ENCODE measurements around the gene POLA2. TPM values are rescaled to one million over a fixed set of nuclear protein-coding genes. Genes with fewer than 3 reads are reported as not detected.
"Not testable (repeated sequence)": the region's sequence is repeated elsewhere in the genome, so short reads cannot be mapped to it uniquely, and the experiment has no call there.

POLA2 gene
- total and polyA plus RNA-seq, 4 donors = 4.5 to 14.2 (median 9.5) TPM

GRCh38 chr11:65242389-65242788 lies 19.4 kb upstream of the POLA2 start:
- DNase-seq (no peak), ATAC-seq (ENCODE audit: insufficient read depth, low FRiP score) (no peak)
- Histone ChIP-seq H3K9ac (ENCODE audit: insufficient read depth in 1 of 2, low read length in 2 of 2) (no peak overlapping the region), H3K9me3 (ENCODE audit: control insufficient read depth in 4 of 4, insufficient read depth in 3 of 4, low read length in 3 of 4) (peaks cover 0 to 2% (median 0%) of the 10 kb centered on the region in 4 donors), H3K27me3 (ENCODE audit: control insufficient read depth in 3 of 3, insufficient read depth in 3 of 3, low read length in 2 of 3) (no peaks in the 10 kb centered on the region), H3K4me3 (no peak overlapping the region), H3K36me3 (ENCODE audit: control insufficient read depth in 4 of 4, insufficient read depth in 4 of 4, low read length in 4 of 4) (no peaks in the 10 kb centered on the region), H3K4me1 (ENCODE audit: control insufficient read depth in 5 of 5, insufficient read depth in 5 of 5, low read length in 5 of 5) (no peaks in the 10 kb centered on the region), H3K27ac (ENCODE audit: low read depth in 1 of 2, low read length in 1 of 2) (no peak overlapping the region)
- 71 to 79% methylated on average over 6 of the region's 6 CpGs for WGBS, 2 donors
- TF ChIP-seq CTCF (IDR thresholded peaks at IDR 0.05; ENCODE audit: control extremely low read depth, extremely low read depth) = no peak

GRCh38 chr11:65243797-65244196 lies 18.0 kb upstream of the POLA2 start:
- 72 to 75% methylated on average over 4 of the region's 4 CpGs for WGBS, 2 donors
- Histone ChIP-seq H3K4me1 (ENCODE audit: control insufficient read depth in 5 of 5, insufficient read depth in 5 of 5, low read length in 5 of 5) (no peaks in the 10 kb centered on the region), H3K27ac (ENCODE audit: low read depth in 1 of 2, low read length in 1 of 2) (no peak overlapping the region), H3K27me3 (ENCODE audit: control insufficient read depth in 3 of 3, insufficient read depth in 3 of 3, low read length in 2 of 3) (no peaks in the 10 kb centered on the region), H3K4me3 (no peak overlapping the region), H3K9ac (ENCODE audit: insufficient read depth in 1 of 2, low read length in 2 of 2) (no peak overlapping the region), H3K36me3 (ENCODE audit: control insufficient read depth in 4 of 4, insufficient read depth in 4 of 4, low read length in 4 of 4) (no peaks in the 10 kb centered on the region), H3K9me3 (ENCODE audit: control insufficient read depth in 4 of 4, insufficient read depth in 3 of 4, low read length in 3 of 4) (peaks cover 0 to 2% (median 0%) of the 10 kb centered on the region in 4 donors)
- no peak for ATAC-seq (ENCODE audit: insufficient read depth, low FRiP score)
- DNase-seq = no peak
- no peak for TF ChIP-seq CTCF (IDR thresholded peaks at IDR 0.05; ENCODE audit: control extremely low read depth, extremely low read depth)

- not testable (repeated sequence) for H3K4me1 ChIP-seq (ENCODE audit: control insufficient read depth in 5 of 5, insufficient read depth in 5 of 5, low read length in 5 of 5); H3K9me3 ChIP-seq (ENCODE audit: control insufficient read depth in 4 of 4, insufficient read depth in 3 of 4, low read length in 3 of 4); H3K9ac ChIP-seq (ENCODE audit: insufficient read depth in 1 of 2, low read length in 2 of 2); H3K4me3 ChIP-seq; ATAC-seq (ENCODE audit: insufficient read depth, low FRiP score); DNase-seq; H3K27ac ChIP-seq (ENCODE audit: low read depth in 1 of 2, low read length in 1 of 2); H3K36me3 ChIP-seq (ENCODE audit: control insufficient read depth in 4 of 4, insufficient read depth in 4 of 4, low read length in 4 of 4); H3K27me3 ChIP-seq (ENCODE audit: control insufficient read depth in 3 of 3, insufficient read depth in 3 of 3, low read length in 2 of 3)
- 92% methylated on average over 8 of the region's 8 CpGs for WGBS, 2 donors
These were observed 16.7 kb upstream of the POLA2 start for GRCh38 chr11:65245046-65245445.

DNA sequence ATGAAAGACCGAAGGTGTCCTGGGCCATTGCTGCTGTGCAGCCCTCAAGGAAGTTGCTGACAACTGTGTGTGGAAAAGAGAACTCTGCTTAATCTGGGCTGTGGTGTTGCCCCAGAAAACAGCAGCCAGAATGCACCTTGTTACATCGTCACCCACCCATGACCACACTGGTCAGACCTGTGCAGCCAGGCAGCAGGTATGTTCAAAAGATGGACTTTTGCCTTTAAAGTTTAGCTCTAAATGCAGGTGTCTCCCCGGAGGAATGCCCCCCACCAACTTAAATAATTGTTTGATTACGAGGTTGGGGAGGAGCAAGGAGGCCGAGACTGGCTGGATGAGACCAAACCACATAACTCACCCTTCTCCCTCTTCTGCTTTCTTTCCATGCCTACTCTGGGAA lies 15.3 kb upstream of the POLA2 start:
- no peak for TF ChIP-seq CTCF (IDR thresholded peaks at IDR 0.05; ENCODE audit: control extremely low read depth, extremely low read depth)
- Histone ChIP-seq H3K4me3 (no peak overlapping the region), H3K36me3 (ENCODE audit: control insufficient read depth in 4 of 4, insufficient read depth in 4 of 4, low read length in 4 of 4) (no peaks in the 10 kb centered on the region), H3K9ac (ENCODE audit: insufficient read depth in 1 of 2, low read length in 2 of 2) (no peak overlapping the region), H3K4me1 (ENCODE audit: control insufficient read depth in 5 of 5, insufficient read depth in 5 of 5, low read length in 5 of 5) (no peaks in the 10 kb centered on the region), H3K27me3 (ENCODE audit: control insufficient read depth in 3 of 3, insufficient read depth in 3 of 3, low read length in 2 of 3) (no peaks in the 10 kb centered on the region), H3K9me3 (ENCODE audit: control insufficient read depth in 4 of 4, insufficient read depth in 3 of 4, low read length in 3 of 4) (peaks cover 0 to 2% (median 0%) of the 10 kb centered on the region in 4 donors), H3K27ac (ENCODE audit: low read depth in 1 of 2, low read length in 1 of 2) (no peak overlapping the region)
- no peak for ATAC-seq (ENCODE audit: insufficient read depth, low FRiP score)
- no peak for DNase-seq
- WGBS, 2 donors = 79 to 87% methylated on average over 5 of the region's 5 CpGs

GRCh38 chr11:65248184-65248710 lies 13.5 kb upstream of the POLA2 start:
- H3K4me3 ChIP-seq; H3K4me1 ChIP-seq (ENCODE audit: control insufficient read depth in 5 of 5, insufficient read depth in 5 of 5, low read length in 5 of 5); H3K9ac ChIP-seq (ENCODE audit: insufficient read depth in 1 of 2, low read length in 2 of 2); H3K27ac ChIP-seq (ENCODE audit: low read depth in 1 of 2, low read length in 1 of 2); ATAC-seq (ENCODE audit: insufficient read depth, low FRiP score); H3K36me3 ChIP-seq (ENCODE audit: control insufficient read depth in 4 of 4, insufficient read depth in 4 of 4, low read length in 4 of 4); DNase-seq; H3K27me3 ChIP-seq (ENCODE audit: control insufficient read depth in 3 of 3, insufficient read depth in 3 of 3, low read length in 2 of 3); H3K9me3 ChIP-seq (ENCODE audit: control insufficient read depth in 4 of 4, insufficient read depth in 3 of 4, low read length in 3 of 4): not testable (repeated sequence)
- WGBS, 2 donors = 79 to 90% methylated on average over 9 of the region's 9 CpGs

All from lung (tissue), 12 donors.